Ishikawa (cell line): ENCODE results near the gene GXYLT1.

Experiments used
- CEBPB ChIP-seq: IDR thresholded peaks from 2 replicates; pipeline ENCODE4 v1.6.1; 2012
- CREB1 ChIP-seq: IDR thresholded peaks from 2 replicates; pipeline ENCODE4 v1.6.1; 2012; ENCODE audit warnings: low read depth
- EGR1 ChIP-seq: IDR thresholded peaks from 2 replicates; pipeline ENCODE4 v1.6.1; 2012
- EP300 ChIP-seq: IDR thresholded peaks from 2 replicates; pipeline ENCODE4 v1.6.1; 2012; ENCODE audit warnings: borderline replicate concordance
- FOXM1 ChIP-seq: IDR thresholded peaks from 2 replicates; pipeline ENCODE4 v1.6.1; 2012; ENCODE audit warnings: low read depth, borderline replicate concordance
- MAX ChIP-seq: IDR thresholded peaks from 2 replicates; pipeline ENCODE4 v1.6.1; 2012
- NFIC ChIP-seq: IDR thresholded peaks from 2 replicates; pipeline ENCODE4 v1.6.1; 2012
- RAD21 ChIP-seq: IDR thresholded peaks from 2 replicates; pipeline ENCODE4 v1.6.1; 2012; ENCODE audit warnings: low read depth
- TAF1 ChIP-seq: IDR thresholded peaks from 2 replicates; pipeline ENCODE4 v1.6.1; 2012; ENCODE audit warnings: low read depth, mild to moderate bottlenecking
- TCF12 ChIP-seq: IDR thresholded peaks from 2 replicates; pipeline ENCODE4 v1.6.1; 2012; ENCODE audit warnings: low read depth
- TEAD4 ChIP-seq: IDR thresholded peaks from 2 replicates; pipeline ENCODE4 v1.6.1; 2012
- YY1 ChIP-seq: IDR thresholded peaks from 2 replicates; pipeline ENCODE4 v1.6.1; 2012; ENCODE audit warnings: low read depth
- ZBTB7A ChIP-seq: IDR thresholded peaks from 2 replicates; pipeline ENCODE4 v1.6.1; 2012; ENCODE audit warnings: low read depth
- TF ChIP-seq, protein P1 (sequence below): IDR thresholded peaks from 2 replicates; pipeline ENCODE4 v1.6.1; 2012; ENCODE audit warnings: low read depth, mild to moderate bottlenecking
- TF ChIP-seq, protein P2 (sequence below): IDR thresholded peaks from 2 replicates; pipeline ENCODE4 v1.6.1; 2012

GXYLT1 gene

DNA sequence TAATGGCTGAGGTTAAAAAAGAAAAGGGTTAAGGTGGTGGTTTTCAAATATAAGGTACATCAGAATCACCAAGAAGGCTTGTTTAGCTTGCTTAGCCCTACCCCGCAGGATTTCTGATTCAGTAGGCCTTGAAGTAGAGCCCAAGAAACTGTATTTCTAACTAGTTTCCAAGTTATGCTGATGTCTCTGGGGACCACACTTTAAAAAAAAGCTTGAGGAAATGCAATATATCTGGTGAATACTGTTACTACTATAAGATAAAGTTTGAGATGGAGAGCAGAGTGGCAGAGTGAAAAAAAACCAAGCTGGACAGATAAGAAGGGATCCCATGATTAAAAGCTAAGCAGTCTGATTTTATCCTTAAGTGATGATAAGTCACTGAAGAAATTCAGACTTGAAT, 18.3 kb upstream of the GXYLT1 start:
- no peak for TF ChIP-seq CEBPB
- TF ChIP-seq MAX = no peak
- no peak for TF ChIP-seq EGR1
- TF ChIP-seq, protein P1, sequence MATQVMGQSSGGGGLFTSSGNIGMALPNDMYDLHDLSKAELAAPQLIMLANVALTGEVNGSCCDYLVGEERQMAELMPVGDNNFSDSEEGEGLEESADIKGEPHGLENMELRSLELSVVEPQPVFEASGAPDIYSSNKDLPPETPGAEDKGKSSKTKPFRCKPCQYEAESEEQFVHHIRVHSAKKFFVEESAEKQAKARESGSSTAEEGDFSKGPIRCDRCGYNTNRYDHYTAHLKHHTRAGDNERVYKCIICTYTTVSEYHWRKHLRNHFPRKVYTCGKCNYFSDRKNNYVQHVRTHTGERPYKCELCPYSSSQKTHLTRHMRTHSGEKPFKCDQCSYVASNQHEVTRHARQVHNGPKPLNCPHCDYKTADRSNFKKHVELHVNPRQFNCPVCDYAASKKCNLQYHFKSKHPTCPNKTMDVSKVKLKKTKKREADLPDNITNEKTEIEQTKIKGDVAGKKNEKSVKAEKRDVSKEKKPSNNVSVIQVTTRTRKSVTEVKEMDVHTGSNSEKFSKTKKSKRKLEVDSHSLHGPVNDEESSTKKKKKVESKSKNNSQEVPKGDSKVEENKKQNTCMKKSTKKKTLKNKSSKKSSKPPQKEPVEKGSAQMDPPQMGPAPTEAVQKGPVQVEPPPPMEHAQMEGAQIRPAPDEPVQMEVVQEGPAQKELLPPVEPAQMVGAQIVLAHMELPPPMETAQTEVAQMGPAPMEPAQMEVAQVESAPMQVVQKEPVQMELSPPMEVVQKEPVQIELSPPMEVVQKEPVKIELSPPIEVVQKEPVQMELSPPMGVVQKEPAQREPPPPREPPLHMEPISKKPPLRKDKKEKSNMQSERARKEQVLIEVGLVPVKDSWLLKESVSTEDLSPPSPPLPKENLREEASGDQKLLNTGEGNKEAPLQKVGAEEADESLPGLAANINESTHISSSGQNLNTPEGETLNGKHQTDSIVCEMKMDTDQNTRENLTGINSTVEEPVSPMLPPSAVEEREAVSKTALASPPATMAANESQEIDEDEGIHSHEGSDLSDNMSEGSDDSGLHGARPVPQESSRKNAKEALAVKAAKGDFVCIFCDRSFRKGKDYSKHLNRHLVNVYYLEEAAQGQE = no peak
- TF ChIP-seq CREB1 = no peak
- TF ChIP-seq TEAD4 = no peak
- TF ChIP-seq RAD21 = no peak
- no peak for TF ChIP-seq NFIC

DNA sequence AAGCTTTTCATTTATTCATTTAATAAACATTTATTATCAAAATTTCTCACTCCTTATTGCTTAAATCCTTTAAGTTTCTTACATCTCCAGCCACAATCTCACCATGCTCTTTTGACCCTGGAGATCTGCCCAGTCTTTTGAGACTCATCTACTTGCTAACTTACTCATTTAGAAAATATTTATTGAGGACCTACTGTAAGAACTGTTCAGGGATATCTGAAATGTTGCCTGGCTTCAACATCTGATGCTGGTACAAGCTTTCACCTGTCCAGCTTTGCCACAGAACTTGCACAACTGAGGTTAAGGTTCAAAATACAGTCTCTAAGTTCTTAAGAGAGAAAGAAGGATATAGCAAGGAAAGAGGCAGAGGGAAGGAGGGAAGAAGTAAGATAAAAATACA, 17.5 kb upstream of the GXYLT1 start:
- TF ChIP-seq MAX (no peak), TEAD4 (no peak), YY1 (no peak), NFIC (no peak), TCF12 (no peak), FOXM1 (no peak), ZBTB7A (no peak), EP300 (no peak), EGR1 (no peak)
- TF ChIP-seq, protein P2, sequence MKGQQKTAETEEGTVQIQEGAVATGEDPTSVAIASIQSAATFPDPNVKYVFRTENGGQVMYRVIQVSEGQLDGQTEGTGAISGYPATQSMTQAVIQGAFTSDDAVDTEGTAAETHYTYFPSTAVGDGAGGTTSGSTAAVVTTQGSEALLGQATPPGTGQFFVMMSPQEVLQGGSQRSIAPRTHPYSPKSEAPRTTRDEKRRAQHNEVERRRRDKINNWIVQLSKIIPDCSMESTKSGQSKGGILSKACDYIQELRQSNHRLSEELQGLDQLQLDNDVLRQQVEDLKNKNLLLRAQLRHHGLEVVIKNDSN = no peak
- TF ChIP-seq, protein P1 = no peak

- no peak for TF ChIP-seq TAF1
- TF ChIP-seq, protein P2 = no peak
- no peak for TF ChIP-seq CEBPB
- no peak for TF ChIP-seq NFIC
- no peak for TF ChIP-seq RAD21
- no peak for TF ChIP-seq MAX
- no peak for TF ChIP-seq TCF12
- TF ChIP-seq FOXM1 = no peak
- no peak for TF ChIP-seq EGR1
- TF ChIP-seq, protein P1 = no peak
- TF ChIP-seq ZBTB7A = no peak
- no peak for TF ChIP-seq YY1
- TF ChIP-seq TEAD4 = no peak
- TF ChIP-seq EP300 = no peak
- no peak for TF ChIP-seq CREB1
Measured at GRCh38 chr12:42161529-42161928, 16.9 kb upstream of the GXYLT1 start.

DNA sequence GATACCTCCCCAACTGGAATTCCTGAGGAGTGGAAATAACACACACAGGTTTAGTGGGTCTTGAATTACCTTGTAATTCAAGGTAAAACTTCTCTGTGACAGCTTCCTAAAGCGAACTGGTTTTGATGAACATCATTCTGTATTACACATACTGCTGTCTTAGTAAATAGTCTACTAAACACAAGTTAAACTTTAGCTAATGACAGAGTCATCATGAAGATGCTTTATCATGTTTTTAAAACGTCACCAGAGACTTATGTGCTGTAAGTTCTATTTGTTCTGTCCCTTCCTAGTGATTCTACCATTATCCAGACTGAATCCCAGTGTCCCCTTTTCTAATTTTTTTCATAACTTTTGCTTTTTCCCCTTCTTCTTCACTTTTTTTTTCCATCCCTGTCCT, 11.6 kb upstream of the GXYLT1 start:
- TF ChIP-seq, protein P2 = no peak
- no peak for TF ChIP-seq CEBPB
- TF ChIP-seq RAD21 = no peak
- TF ChIP-seq EP300 = no peak
- no peak for TF ChIP-seq MAX
- no peak for TF ChIP-seq TCF12
- no peak for TF ChIP-seq TAF1
- TF ChIP-seq EGR1 = no peak
- no peak for TF ChIP-seq FOXM1
- no peak for TF ChIP-seq YY1
- no peak for TF ChIP-seq ZBTB7A
- TF ChIP-seq, protein P1 = no peak
- TF ChIP-seq TEAD4 = no peak
- TF ChIP-seq CREB1 = no peak
- TF ChIP-seq NFIC = no peak
